ENCODE data around the gene EPN3. TPM values are rescaled to one million over a fixed set of nuclear protein-coding genes. Genes with fewer than 3 reads are reported as not detected.

The EPN3 gene
- total and polyA plus RNA-seq, 2 donors (not counting 1 experiment from before 2014, with no cell fraction given) = not detected

DNA sequence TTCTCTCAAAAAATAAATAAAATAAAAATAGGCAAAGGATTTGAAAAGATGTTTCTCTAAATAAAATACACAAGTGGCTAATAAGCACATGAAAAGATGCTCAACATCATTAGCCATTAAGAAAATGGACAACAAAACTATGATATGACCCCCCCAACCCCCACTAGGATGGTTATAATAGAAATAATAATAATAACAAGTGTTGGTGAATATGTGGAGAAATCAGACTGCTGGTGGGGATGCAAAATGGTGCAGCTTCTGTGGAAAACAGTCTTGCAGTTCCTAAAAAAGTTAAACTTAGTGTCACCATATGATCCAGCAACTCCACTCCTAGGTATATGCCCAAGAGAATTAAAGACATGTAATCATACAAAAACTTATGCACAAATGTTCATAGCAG lies 33.3 kb upstream of the EPN3 start:
- H4K20me1 ChIP-seq (ENCODE audit: control insufficient read depth, insufficient read depth, low read length, poor library complexity, severe bottlenecking) = no peaks in the 10 kb centered on the region
- POLR2A ChIA-PET = no interaction called here

GRCh38 chr17:50499721-50500120 lies 32.8 kb upstream of the EPN3 start:
- WGBS (ENCODE audit: insufficient coverage) = 100% methylated on average over 2 of the region's 2 CpGs
- Histone ChIP-seq H3K9ac (ENCODE audit: low read length) (no peak overlapping the region), H3K9me3 (ENCODE audit: control extremely low read depth in 1 of 3, control insufficient read depth in 2 of 3, insufficient read depth in 1 of 3, low read length in 2 of 3) (no peaks in the 10 kb centered on the region), H3K27ac (ENCODE audit: low read length in 2 of 2) (no peak overlapping the region), H4K20me1 (ENCODE audit: control insufficient read depth, insufficient read depth, low read length, poor library complexity, severe bottlenecking) (no peaks in the 10 kb centered on the region), H3K4me2 (replicated peaks; ENCODE audit: low read depth, low read length, poor library complexity, severe bottlenecking) (no peak overlapping the region), H3K4me1 (ENCODE audit: control insufficient read depth in 2 of 2, insufficient read depth in 2 of 2, low read length in 2 of 2) (no peaks in the 10 kb centered on the region), H2AFZ (ENCODE audit: insufficient read depth, low read depth, low read length, poor library complexity, severe bottlenecking) (no peak overlapping the region), H3K36me3 (replicated peaks in 1 of 2; ENCODE audit: control extremely low read depth in 1 of 2, control insufficient read depth in 1 of 2, extremely low read depth in 1 of 2, insufficient read depth in 2 of 2, low read length in 1 of 2) (no peaks in the 10 kb centered on the region), H3K27me3 (replicated peaks in 1 of 4; ENCODE audit: control extremely low read depth in 1 of 4, control insufficient read depth in 3 of 4, insufficient read depth in 4 of 4, low read length in 3 of 4) (no peaks in the 10 kb centered on the region), H3K79me2 (ENCODE audit: control insufficient read depth, insufficient read depth, low read length) (no peaks in the 10 kb centered on the region), H3K4me3 (ENCODE audit: control extremely low read depth in 1 of 5, extremely low read depth in 1 of 5, insufficient read depth in 1 of 5, low read depth in 2 of 5, low read length in 4 of 5) (no peak overlapping the region)
- CTCF ChIA-PET = interaction anchor here (0.7 kb wide), 1 partner anchor 9 kb away, joined by 3 read pairs; no protein-coding TSS in a partner anchor
- ATAC-seq (ENCODE audit: low read depth) (no peak), DNase-seq (no peak)
- Mint-ChIP-seq H3K4me3 (no peak overlapping the region), H3K4me1 (no peaks in the 10 kb centered on the region), H3K27ac (no peak overlapping the region), H3K27me3 (peaks cover 3% of the 10 kb centered on the region), H3K9me3 (ENCODE audit: insufficient read depth) (no peaks in the 10 kb centered on the region)
- intact Hi-C loops (cut with micrococcal nuclease) = loop anchor here (2.0 kb wide), 1 partner anchor 21 kb away; the partner anchor contains the start of gene RSAD1
- POLR2A ChIA-PET = interaction anchor here (0.7 kb wide), 1 partner anchor 118 kb away, joined by 5 read pairs; no protein-coding TSS in a partner anchor
- TF ChIP-seq EZH2 (IDR thresholded peaks at IDR 0.05; ENCODE audit: borderline replicate concordance, insufficient read depth, low read depth, low read length, poor library complexity, severe bottlenecking) = no peak
- TF ChIP-seq, protein P1, sequence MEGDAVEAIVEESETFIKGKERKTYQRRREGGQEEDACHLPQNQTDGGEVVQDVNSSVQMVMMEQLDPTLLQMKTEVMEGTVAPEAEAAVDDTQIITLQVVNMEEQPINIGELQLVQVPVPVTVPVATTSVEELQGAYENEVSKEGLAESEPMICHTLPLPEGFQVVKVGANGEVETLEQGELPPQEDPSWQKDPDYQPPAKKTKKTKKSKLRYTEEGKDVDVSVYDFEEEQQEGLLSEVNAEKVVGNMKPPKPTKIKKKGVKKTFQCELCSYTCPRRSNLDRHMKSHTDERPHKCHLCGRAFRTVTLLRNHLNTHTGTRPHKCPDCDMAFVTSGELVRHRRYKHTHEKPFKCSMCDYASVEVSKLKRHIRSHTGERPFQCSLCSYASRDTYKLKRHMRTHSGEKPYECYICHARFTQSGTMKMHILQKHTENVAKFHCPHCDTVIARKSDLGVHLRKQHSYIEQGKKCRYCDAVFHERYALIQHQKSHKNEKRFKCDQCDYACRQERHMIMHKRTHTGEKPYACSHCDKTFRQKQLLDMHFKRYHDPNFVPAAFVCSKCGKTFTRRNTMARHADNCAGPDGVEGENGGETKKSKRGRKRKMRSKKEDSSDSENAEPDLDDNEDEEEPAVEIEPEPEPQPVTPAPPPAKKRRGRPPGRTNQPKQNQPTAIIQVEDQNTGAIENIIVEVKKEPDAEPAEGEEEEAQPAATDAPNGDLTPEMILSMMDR (IDR thresholded peaks at IDR 0.05) = no peak

More for the DNA sequence above, 33.3 kb upstream of the EPN3 start:
- H3K4me1 Mint-ChIP-seq = no peaks in the 10 kb centered on the region
- no peaks in the 10 kb centered on the region for H3K9me3 ChIP-seq (ENCODE audit: control extremely low read depth in 1 of 3, control insufficient read depth in 2 of 3, insufficient read depth in 1 of 3, low read length in 2 of 3)
- no peak for ATAC-seq (ENCODE audit: low read depth)
- no peak overlapping the region for H3K4me3 ChIP-seq (ENCODE audit: control extremely low read depth in 1 of 5, extremely low read depth in 1 of 5, insufficient read depth in 1 of 5, low read depth in 2 of 5, low read length in 4 of 5)
- TF ChIP-seq, protein P1 (IDR thresholded peaks at IDR 0.05) = no peak
- TF ChIP-seq EZH2 (IDR thresholded peaks at IDR 0.05; ENCODE audit: borderline replicate concordance, insufficient read depth, low read depth, low read length, poor library complexity, severe bottlenecking) = no peak
- H3K4me3 Mint-ChIP-seq = no peak overlapping the region
- no peaks in the 10 kb centered on the region for H3K79me2 ChIP-seq (ENCODE audit: control insufficient read depth, insufficient read depth, low read length)
- no peak overlapping the region for H2AFZ ChIP-seq (ENCODE audit: insufficient read depth, low read depth, low read length, poor library complexity, severe bottlenecking)
- CTCF ChIA-PET = interaction anchor here (1.2 kb wide), 1 partner anchor 20 kb away, joined by 3 read pairs; the partner anchor contains the start of gene RSAD1
- no peak overlapping the region for H3K4me2 ChIP-seq (replicated peaks; ENCODE audit: low read depth, low read length, poor library complexity, severe bottlenecking)
- H3K27ac ChIP-seq (ENCODE audit: low read length in 2 of 2) = no peak overlapping the region
- H3K27me3 Mint-ChIP-seq = peaks cover 3% of the 10 kb centered on the region
- H3K27ac Mint-ChIP-seq = no peak overlapping the region
- no peaks in the 10 kb centered on the region for H3K4me1 ChIP-seq (ENCODE audit: control insufficient read depth in 2 of 2, insufficient read depth in 2 of 2, low read length in 2 of 2)
- H3K36me3 ChIP-seq (replicated peaks in 1 of 2; ENCODE audit: control extremely low read depth in 1 of 2, control insufficient read depth in 1 of 2, extremely low read depth in 1 of 2, insufficient read depth in 2 of 2, low read length in 1 of 2) = no peaks in the 10 kb centered on the region
- intact Hi-C loops (cut with micrococcal nuclease) = no loop called here
- no peaks in the 10 kb centered on the region for H3K9me3 Mint-ChIP-seq (ENCODE audit: insufficient read depth)
- H3K27me3 ChIP-seq (replicated peaks in 1 of 4; ENCODE audit: control extremely low read depth in 1 of 4, control insufficient read depth in 3 of 4, insufficient read depth in 4 of 4, low read length in 3 of 4) = no peaks in the 10 kb centered on the region
- no peak for DNase-seq
- H3K9ac ChIP-seq (ENCODE audit: low read length) = no peak overlapping the region

Data from B cell (primary cell).